ENCODE data around the gene MAP6.

GRCh38 chr11:75644370-75644769, 24.5 kb downstream of the MAP6 start:
- TF ChIP-seq, protein P1, sequence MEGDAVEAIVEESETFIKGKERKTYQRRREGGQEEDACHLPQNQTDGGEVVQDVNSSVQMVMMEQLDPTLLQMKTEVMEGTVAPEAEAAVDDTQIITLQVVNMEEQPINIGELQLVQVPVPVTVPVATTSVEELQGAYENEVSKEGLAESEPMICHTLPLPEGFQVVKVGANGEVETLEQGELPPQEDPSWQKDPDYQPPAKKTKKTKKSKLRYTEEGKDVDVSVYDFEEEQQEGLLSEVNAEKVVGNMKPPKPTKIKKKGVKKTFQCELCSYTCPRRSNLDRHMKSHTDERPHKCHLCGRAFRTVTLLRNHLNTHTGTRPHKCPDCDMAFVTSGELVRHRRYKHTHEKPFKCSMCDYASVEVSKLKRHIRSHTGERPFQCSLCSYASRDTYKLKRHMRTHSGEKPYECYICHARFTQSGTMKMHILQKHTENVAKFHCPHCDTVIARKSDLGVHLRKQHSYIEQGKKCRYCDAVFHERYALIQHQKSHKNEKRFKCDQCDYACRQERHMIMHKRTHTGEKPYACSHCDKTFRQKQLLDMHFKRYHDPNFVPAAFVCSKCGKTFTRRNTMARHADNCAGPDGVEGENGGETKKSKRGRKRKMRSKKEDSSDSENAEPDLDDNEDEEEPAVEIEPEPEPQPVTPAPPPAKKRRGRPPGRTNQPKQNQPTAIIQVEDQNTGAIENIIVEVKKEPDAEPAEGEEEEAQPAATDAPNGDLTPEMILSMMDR (IDR thresholded peaks at IDR 0.05 in 8 of 11, conservative IDR thresholded peaks at IDR 0.05 in 3 of 11) = no peak
- TF ChIP-seq POLR2A (IDR thresholded peaks at IDR 0.05) = no peak

All from spleen (tissue), 7 donors.